Suppressor macrophage (primary cell): Measurements from ENCODE around the gene SMIM35.
A peak's percentile ranks its signal among the peaks of the same experiment; 100 is the strongest.
"Not testable (repeated sequence)": the region's sequence is repeated elsewhere in the genome, so short reads cannot be mapped to it uniquely, and the experiment has no call there.

Source experiments
- DNase-seq, 4 experiments: peaks; one replicate each; pipeline ENCODE4 v3.0.0-alpha.2; 2020 to 2022

The SMIM35 gene

GRCh38 chr11:117983163-117983475, 103.6 kb downstream of the SMIM35 start:
- no peak for DNase-seq

GRCh38 chr11:117980720-117981119, 106.0 kb downstream of the SMIM35 start:
- peak in 3 of 4 experiments; percentile 68 to 82 (median 82) for DNase-seq

- DNase-seq: no peak
These were observed 106.5 kb downstream of the SMIM35 start for GRCh38 chr11:117980280-117980679.

- peak; percentile 87 to 96 (median 92) for DNase-seq
These were observed 107.1 kb downstream of the SMIM35 start for GRCh38 chr11:117979481-117980211.

DNA sequence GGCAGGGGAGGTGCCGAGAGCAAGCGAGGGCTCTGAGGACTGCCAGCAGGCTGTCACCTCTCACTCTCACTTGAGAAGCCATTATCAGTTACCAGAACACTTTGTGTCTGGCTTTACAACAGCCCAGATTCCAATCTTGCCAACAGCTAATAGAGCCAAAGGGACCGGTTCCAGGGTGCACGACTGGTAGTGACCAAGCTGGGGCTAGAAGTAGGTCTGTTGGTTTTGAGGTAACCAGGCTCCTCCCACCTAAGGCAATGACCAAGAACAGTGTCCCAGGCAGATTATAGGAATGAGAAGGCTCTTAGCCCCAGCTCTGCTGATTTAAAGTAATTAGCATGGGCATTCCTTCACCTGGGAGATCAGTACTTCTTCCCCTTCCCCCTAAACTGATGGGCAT, 107.8 kb downstream of the SMIM35 start:
- DNase-seq: no peak

GRCh38 chr11:117978291-117978910, 108.4 kb downstream of the SMIM35 start:
- DNase-seq: not testable (repeated sequence)

DNA sequence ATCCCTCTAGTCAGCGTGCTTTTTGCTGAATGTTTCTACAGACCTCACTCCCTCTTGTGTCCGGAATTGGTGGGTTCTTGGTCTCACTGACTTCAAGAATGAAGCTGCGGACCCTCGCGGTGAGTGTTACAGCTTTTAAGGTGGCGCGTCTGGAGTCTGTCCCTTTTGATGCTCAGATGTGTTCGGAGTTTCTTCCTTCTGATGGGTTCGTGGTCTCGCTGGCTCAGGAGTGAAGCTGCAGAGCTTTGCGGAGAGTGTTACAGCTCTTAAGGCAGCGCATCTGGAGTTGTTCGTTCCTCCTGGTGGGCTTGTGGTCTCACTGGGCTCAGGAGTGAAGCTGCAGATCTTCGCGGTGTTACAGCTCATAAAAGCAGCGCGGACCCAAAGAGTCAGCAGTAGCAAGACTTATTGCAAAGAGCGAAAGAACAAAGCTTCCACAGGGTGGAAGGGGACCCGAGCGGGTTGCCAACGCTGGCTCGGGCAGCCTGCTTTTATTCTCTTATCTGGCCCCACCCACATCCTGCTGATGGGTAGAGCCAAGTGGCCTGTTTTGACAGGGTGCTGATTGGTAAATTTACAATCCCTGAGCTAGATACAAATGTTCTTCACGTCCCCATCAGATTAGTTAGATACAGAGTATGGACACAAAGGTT, 109.0 kb downstream of the SMIM35 start:
- DNase-seq: not testable (repeated sequence)

GRCh38 chr11:117977029-117977428, 109.7 kb downstream of the SMIM35 start:
- peak in 3 of 4 experiments; percentile 55 to 75 (median 66) for DNase-seq

DNA sequence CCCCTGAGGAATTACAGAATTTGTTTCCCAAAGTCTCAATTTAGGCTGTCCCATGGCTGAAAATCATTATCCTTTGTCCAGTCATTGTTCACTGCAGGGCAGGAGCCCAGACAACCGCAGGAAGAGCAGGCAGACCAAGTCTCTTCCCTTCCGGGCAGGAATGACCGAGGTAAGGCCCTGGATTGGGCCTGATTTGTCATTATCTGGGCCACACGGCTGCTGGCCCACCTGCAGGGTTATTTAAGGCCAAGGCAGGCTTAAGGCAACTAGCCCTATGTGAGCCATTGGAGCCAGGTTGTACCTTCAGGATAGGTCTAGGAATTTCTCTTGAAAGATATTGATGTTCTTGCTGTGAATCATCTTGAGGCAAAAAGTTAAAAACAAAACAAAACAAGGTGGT, 110.3 kb downstream of the SMIM35 start:
- no peak for DNase-seq

DNA sequence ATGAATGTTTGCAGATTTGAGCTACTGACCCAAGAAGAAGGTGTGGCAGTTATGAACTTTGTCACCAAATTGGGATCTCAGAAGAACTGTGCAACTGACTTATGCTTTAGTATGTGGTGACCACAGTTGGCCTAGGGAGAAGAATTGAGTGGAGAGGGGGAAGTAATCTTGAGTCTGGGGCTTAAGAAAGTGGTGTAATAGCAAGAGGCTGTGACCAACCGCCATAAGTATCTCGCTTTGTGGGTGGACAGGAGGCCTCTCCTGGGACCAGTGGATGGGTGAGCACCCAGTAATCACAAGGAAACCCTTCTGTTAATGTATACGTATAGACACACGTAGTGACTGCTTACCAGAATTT, 113.3 kb downstream of the SMIM35 start:
- peak; percentile 61 to 82 (median 67) for DNase-seq

- no peak for DNase-seq
These were observed 113.9 kb downstream of the SMIM35 start for GRCh38 chr11:117972629-117973502.

DNA sequence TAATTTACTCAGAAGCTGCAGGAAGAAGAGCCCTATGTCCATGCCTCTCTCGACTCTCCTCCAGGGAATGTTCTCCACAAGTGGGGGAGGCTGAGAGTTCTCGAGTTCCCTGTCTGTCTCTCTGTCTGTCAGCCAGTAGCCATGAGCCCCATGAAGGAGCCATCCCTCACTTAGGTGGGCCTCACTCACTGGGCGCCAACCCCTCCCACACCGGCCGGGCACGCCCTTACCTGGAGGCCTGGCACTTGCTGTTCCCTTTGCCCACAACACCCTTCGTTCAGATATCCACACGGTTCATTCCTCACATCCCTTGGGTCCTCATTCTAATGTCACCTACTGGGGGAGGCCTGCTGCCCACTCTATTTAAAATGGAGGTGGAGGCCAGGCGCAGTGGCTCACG, 114.7 kb downstream of the SMIM35 start:
- DNase-seq: no peak

GRCh38 chr11:117970400-117971024, 116.3 kb downstream of the SMIM35 start:
- DNase-seq: peak; percentile 82 to 91 (median 89)

- no peak for DNase-seq
These were observed 117.4 kb downstream of the SMIM35 start for GRCh38 chr11:117969160-117969991.

DNA sequence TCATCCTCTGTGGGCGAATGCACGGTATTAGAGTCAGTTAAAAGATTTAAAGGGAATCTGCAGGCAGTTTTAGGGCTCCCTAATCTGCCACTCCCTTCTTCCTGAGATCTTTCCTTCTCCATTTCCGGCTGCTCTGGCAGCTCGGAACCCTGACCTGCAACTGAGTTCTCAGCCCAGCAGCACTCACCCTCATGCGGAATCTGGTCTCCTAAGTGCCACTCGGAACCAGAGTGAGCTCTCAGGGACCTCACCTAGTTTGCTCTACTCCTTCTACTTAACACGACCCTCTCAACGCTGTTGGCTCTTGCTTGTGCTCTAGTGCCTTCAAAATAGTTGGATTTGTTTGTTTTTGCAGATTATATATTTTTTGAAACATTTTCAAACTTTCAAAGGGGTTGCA, 119.9 kb downstream of the SMIM35 start:
- DNase-seq: no peak

DNA sequence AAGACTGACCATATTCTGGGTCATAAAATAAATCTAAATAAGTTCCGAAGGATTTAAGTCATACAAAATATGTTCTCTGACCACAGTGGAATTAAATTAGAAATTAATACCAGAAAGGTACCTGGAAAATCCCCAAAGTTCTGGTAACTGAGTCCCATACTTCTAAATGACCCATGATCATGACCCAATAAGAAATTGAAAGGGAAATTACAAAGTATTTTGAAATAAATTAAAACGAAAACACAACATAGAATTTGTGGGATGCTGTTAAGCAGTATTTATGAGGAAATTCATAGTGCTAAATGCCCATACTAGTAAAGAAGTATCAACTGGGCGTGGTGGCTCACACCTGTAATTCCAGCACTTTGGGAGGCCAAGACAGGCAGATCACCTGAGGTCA, 123.9 kb downstream of the SMIM35 start:
- DNase-seq: no peak

GRCh38 chr11:117961896-117962295, 124.9 kb downstream of the SMIM35 start:
- no peak for DNase-seq

GRCh38 chr11:117960406-117960805, 126.4 kb downstream of the SMIM35 start:
- DNase-seq: no peak

DNA sequence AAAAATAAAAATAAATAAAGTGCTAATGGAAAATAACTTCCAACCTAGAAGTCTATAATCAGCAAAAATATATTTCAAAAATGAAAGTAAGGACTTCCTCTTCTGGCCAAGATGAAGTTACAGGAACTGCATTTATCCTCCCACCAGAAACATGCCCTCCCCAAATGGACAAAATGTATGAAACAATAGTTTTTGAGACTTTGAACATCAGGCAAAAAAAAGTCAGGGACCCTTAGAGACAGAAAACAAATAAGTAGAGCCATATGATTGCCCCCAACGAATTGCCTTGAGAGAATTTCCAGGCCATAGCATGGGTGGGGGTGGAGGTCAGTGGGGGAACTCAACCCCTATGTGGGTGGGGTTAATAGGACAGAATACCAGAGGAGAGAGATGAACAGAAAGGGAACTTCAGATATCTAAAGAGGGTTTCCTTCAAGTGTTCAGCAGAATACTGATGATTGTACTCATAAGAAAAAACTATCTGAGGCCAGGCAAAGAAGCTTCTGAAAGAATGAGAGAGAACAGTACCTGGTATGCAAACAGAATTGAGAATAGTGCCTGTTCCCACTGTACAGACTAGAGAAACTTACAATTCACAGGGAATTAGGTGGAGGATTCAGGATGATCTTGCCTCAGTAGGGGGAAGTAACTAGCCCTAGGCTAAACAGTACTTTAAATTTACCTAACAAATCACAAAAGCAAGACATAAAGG, 127.2 kb downstream of the SMIM35 start:
- peak; percentile 41 to 82 (median 60) for DNase-seq

DNA sequence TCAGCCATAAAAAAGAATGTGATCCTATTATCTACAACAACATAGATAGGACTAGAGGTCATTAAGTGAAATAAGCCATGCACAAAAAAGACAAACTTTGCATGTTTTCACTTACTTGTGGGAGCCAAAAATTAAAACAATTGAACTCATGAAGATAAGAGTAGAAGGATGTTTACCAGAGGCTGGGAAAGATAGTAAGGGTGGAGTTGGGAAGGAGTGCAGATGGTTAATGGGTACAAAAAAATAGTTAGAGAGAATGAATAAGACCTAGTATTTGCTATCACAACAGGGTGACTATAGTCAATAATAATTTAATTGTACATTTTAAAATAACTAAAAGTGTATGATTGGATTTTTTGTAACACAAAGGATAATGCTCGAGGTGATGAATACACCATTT, 127.8 kb downstream of the SMIM35 start:
- DNase-seq: no peak
